Measurements from ENCODE around the gene CDH8. TPM values are rescaled to one million over a fixed set of nuclear protein-coding genes. Genes with fewer than 3 reads are reported as not detected.

CDH8 gene
- total and polyA plus RNA-seq, 2 of the 4 experiments (the other 2 are of a cell fraction), result not detected

DNA sequence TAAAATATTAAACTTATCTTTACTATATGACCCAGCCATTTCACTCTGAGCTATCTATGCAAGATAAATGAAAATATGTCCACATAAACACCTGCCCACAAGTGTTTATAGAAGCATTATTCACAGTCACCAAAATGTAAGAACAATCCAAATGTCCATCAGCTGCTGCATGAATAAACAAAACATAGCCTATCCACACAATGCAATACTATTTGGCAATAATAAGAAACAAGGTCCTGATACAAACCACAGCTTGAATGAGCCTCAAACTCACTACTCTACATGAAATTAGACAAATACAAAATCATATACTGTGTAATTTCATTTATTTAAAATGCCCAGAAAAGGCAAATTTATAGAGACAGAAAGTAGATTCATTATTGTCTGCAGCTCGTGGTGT is 355.1 kb downstream of the CDH8 start:
- Histone ChIP-seq H4K5ac (ENCODE audit: low read depth, low read length) (no peak overlapping the region), H3K18ac (ENCODE audit: low read depth, low read length) (no peak overlapping the region), H2BK5ac (ENCODE audit: low read depth, low read length, poor library complexity, severe bottlenecking) (no peak overlapping the region), H3K23ac (ENCODE audit: low read depth, low read length) (no peak overlapping the region), H2BK15ac (ENCODE audit: low read depth, low read length) (no peak overlapping the region), H3K4me2 (ENCODE audit: low read depth, low read length) (no peak overlapping the region), H3K4me1 (ENCODE audit: control insufficient read depth, insufficient read depth, low read length) (no peaks in the 10 kb centered on the region), H2BK20ac (ENCODE audit: low read depth, low read length) (no peak overlapping the region), H2AK9ac (replicated peaks; ENCODE audit: low read depth, low read length, poor library complexity) (no peak overlapping the region), H4K91ac (ENCODE audit: insufficient read depth, low read depth, low read length) (no peak overlapping the region), H3K27me3 (ENCODE audit: control insufficient read depth, insufficient read depth, low read length) (no peaks in the 10 kb centered on the region), H2AFZ (replicated peaks; ENCODE audit: low read length, poor library complexity) (no peak overlapping the region), H3K56ac (ENCODE audit: extremely low read depth, insufficient read depth, low read length) (no peak overlapping the region), H3K4me3 (ENCODE audit: insufficient read depth, low read depth, low read length) (no peak overlapping the region), H3K14ac (replicated peaks; ENCODE audit: low read depth, low read length) (no peak overlapping the region), H3K9me1 (ENCODE audit: insufficient read depth, low read length) (no peaks in the 10 kb centered on the region), H4K20me1 (ENCODE audit: insufficient read depth, low read length) (no peaks in the 10 kb centered on the region), H3K27ac (ENCODE audit: insufficient read depth, low read length) (no peak overlapping the region), H3K9me3 (ENCODE audit: control insufficient read depth, insufficient read depth, low read length) (peaks cover 2% of the 10 kb centered on the region), H2BK120ac (ENCODE audit: low read depth, low read length) (no peak overlapping the region), H2AK5ac (ENCODE audit: low read depth, low read length) (no peak overlapping the region), H3K79me1 (ENCODE audit: low read depth in 1 of 2, low read length in 2 of 2) (no peaks in the 10 kb centered on the region), H4K8ac (ENCODE audit: low read depth in 2 of 2, low read length in 2 of 2) (no peak overlapping the region), H3K9ac (ENCODE audit: low read depth, low read length) (no peak overlapping the region), H3K4ac (ENCODE audit: low read depth, low read length) (no peak overlapping the region), H3K36me3 (ENCODE audit: control insufficient read depth, insufficient read depth, low read length) (no peaks in the 10 kb centered on the region)
- BruUV-seq (replicated peaks), result no TSS peak
- ChIA-PET CTCF (interaction anchor here (0.6 kb wide), 1 partner anchor 174 kb away, joined by 3 read pairs; no protein-coding TSS in a partner anchor), POLR2A (ENCODE audit: unreplicated experiment) (no interaction called here)
- in situ Hi-C loops (cut with MboI; ENCODE audit: low sequenced_read_pairs) (no loop called here), intact Hi-C loops (cut with micrococcal nuclease) (no loop called here), dilution Hi-C loops (cut with HindIII; ENCODE audit: low sequenced_read_pairs, unreplicated experiment) (no loop called here)
- DNase-seq, result no peak
- TF ChIP-seq BHLHE40 (IDR thresholded peaks at IDR 0.05; ENCODE audit: low read depth, low read length) (no peak), FOS (IDR thresholded peaks at IDR 0.05; ENCODE audit: low read depth, low read length) (no peak), POLR2A (IDR thresholded peaks at IDR 0.05; ENCODE audit: low read depth, low read length) (no peak), MAZ (IDR thresholded peaks at IDR 0.05; ENCODE audit: borderline replicate concordance, low read depth, low read length) (no peak), NFE2L2 (IDR thresholded peaks at IDR 0.05; ENCODE audit: low read depth, low read length) (no peak), CEBPB (IDR thresholded peaks at IDR 0.05; ENCODE audit: low read depth, low read length) (no peak), SMC3 (IDR thresholded peaks at IDR 0.05; ENCODE audit: low read depth, low read length) (no peak)
- TF ChIP-seq, protein P1, sequence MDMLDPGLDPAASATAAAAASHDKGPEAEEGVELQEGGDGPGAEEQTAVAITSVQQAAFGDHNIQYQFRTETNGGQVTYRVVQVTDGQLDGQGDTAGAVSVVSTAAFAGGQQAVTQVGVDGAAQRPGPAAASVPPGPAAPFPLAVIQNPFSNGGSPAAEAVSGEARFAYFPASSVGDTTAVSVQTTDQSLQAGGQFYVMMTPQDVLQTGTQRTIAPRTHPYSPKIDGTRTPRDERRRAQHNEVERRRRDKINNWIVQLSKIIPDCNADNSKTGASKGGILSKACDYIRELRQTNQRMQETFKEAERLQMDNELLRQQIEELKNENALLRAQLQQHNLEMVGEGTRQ (IDR thresholded peaks at IDR 0.05; ENCODE audit: low read depth, low read length), result no peak
- TF ChIP-seq, protein P2, sequence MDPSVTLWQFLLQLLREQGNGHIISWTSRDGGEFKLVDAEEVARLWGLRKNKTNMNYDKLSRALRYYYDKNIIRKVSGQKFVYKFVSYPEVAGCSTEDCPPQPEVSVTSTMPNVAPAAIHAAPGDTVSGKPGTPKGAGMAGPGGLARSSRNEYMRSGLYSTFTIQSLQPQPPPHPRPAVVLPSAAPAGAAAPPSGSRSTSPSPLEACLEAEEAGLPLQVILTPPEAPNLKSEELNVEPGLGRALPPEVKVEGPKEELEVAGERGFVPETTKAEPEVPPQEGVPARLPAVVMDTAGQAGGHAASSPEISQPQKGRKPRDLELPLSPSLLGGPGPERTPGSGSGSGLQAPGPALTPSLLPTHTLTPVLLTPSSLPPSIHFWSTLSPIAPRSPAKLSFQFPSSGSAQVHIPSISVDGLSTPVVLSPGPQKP (IDR thresholded peaks at IDR 0.05; ENCODE audit: borderline replicate concordance, low read depth, low read length), result no peak
- ATAC-seq (ENCODE audit: low read depth), result no peak
- no CpG with 5 or more reads among the region's 1 CpG for WGBS, 2 experiments (ENCODE audit: extremely low coverage in 2 of 2, insufficient read length in 1 of 2)
